HL-60 (cell line): Measurements from ENCODE around the gene RIN3.

Source experiments
- DNase-seq, 2 experiments: peaks; one replicate each; pipeline ENCODE4 v3.0.0-alpha.2; 2010 to 2020; ENCODE audit warnings: low read depth in 1 of 2, low spot score in 1 of 2
- H3K27ac ChIP-seq: fragments of 250-450 bp; sonication (Bioruptor Pico); replicated peaks from 2 replicates; pipeline ENCODE4 v1.5.1; 2020; ENCODE audit warnings: mild to moderate bottlenecking, moderate library complexity
- H3K27me3 ChIP-seq: fragments of 250-450 bp; sonication (Bioruptor Pico); 2 replicates; pipeline ENCODE4 v1.5.1; 2021; ENCODE audit warnings: mild to moderate bottlenecking, moderate library complexity; ENCODE audit not compliant: insufficient read depth, poor library complexity, severe bottlenecking
- H3K4me3 ChIP-seq: replicated peaks from 2 replicates; pipeline ENCODE4 v1.5.1; 2011; ENCODE audit warnings: mild to moderate bottlenecking, control low read depth, low read length; ENCODE audit not compliant: insufficient read depth
- GABPA ChIP-seq: IDR thresholded peaks from 2 replicates; pipeline ENCODE4 v1.6.1; 2012; ENCODE audit warnings: low read depth
- POLR2AphosphoS5 ChIP-seq: IDR thresholded peaks from 2 replicates; pipeline ENCODE4 v1.6.1; 2012; ENCODE audit warnings: low read depth
- SPI1 ChIP-seq: IDR thresholded peaks from 2 replicates; pipeline ENCODE4 v1.6.1; 2012; ENCODE audit warnings: low read depth, mild to moderate bottlenecking, borderline replicate concordance
- TF ChIP-seq, protein P1 (sequence below): IDR thresholded peaks from one replicate; pipeline ENCODE4 v1.5.1; 2011; ENCODE audit warnings: low read length, control low read depth, inconsistent platforms; ENCODE audit not compliant: insufficient read depth
- TF ChIP-seq, protein P2 (sequence below): IDR thresholded peaks from 2 replicates; pipeline ENCODE4 v1.6.1; 2012; ENCODE audit warnings: low read depth; ENCODE audit not compliant: insufficient replicate concordance

RIN3 gene

DNA sequence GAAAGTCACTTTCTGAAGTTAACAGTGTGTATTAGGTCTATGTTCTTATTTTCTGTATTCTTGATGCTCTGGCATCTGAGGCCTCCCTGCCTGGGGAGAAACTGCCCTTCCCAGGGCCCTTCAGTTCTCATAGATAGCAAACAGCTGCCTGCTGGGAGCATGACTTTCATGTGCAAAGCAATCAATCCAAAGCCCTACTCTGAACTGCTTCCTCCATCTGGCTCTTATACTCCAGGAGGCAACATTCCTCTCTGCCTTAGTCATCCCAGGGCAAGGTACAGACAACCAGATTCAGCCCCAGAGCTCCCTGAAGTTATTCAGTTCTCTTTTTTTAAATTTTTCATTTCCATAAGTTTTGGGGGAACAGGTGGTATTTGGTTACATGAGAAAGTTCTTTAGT is 41.7 kb upstream of the RIN3 start:
- DNase-seq = no peak
- Histone ChIP-seq H3K27me3 (no peaks in the 10 kb centered on the region), H3K4me3 (no peak overlapping the region), H3K27ac (no peak overlapping the region)
- TF ChIP-seq, protein P1, sequence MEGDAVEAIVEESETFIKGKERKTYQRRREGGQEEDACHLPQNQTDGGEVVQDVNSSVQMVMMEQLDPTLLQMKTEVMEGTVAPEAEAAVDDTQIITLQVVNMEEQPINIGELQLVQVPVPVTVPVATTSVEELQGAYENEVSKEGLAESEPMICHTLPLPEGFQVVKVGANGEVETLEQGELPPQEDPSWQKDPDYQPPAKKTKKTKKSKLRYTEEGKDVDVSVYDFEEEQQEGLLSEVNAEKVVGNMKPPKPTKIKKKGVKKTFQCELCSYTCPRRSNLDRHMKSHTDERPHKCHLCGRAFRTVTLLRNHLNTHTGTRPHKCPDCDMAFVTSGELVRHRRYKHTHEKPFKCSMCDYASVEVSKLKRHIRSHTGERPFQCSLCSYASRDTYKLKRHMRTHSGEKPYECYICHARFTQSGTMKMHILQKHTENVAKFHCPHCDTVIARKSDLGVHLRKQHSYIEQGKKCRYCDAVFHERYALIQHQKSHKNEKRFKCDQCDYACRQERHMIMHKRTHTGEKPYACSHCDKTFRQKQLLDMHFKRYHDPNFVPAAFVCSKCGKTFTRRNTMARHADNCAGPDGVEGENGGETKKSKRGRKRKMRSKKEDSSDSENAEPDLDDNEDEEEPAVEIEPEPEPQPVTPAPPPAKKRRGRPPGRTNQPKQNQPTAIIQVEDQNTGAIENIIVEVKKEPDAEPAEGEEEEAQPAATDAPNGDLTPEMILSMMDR = no peak
- TF ChIP-seq, protein P2, sequence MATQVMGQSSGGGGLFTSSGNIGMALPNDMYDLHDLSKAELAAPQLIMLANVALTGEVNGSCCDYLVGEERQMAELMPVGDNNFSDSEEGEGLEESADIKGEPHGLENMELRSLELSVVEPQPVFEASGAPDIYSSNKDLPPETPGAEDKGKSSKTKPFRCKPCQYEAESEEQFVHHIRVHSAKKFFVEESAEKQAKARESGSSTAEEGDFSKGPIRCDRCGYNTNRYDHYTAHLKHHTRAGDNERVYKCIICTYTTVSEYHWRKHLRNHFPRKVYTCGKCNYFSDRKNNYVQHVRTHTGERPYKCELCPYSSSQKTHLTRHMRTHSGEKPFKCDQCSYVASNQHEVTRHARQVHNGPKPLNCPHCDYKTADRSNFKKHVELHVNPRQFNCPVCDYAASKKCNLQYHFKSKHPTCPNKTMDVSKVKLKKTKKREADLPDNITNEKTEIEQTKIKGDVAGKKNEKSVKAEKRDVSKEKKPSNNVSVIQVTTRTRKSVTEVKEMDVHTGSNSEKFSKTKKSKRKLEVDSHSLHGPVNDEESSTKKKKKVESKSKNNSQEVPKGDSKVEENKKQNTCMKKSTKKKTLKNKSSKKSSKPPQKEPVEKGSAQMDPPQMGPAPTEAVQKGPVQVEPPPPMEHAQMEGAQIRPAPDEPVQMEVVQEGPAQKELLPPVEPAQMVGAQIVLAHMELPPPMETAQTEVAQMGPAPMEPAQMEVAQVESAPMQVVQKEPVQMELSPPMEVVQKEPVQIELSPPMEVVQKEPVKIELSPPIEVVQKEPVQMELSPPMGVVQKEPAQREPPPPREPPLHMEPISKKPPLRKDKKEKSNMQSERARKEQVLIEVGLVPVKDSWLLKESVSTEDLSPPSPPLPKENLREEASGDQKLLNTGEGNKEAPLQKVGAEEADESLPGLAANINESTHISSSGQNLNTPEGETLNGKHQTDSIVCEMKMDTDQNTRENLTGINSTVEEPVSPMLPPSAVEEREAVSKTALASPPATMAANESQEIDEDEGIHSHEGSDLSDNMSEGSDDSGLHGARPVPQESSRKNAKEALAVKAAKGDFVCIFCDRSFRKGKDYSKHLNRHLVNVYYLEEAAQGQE = no peak
- TF ChIP-seq POLR2AphosphoS5 (no peak), SPI1 (no peak), GABPA (no peak)

DNA sequence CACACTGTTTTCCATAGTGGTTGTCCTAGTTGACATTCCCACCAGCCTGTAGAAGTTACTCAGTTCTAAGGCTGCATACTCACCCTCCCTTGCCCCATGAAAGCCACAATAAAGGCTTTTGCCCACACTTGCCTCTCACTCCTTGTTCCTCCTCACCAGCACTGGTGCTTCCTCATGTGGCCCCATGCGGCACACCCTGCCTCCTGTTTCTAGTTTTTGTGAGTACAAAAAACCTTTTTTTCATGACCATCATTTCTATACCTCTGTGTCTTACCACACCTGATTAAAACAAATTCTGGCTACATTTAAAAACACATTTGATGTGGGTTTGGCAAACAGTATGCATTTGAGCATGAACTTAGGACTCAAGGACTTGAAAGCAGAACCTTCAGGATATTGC is 40.7 kb upstream of the RIN3 start:
- TF ChIP-seq SPI1 (no peak; the same call in 1 of the 2 replicates), POLR2AphosphoS5 (peak; percentile 28; the same call in 1 of the 2 replicates)
- peak in 1 of 2 experiments; percentile 84 for DNase-seq
- Histone ChIP-seq H3K27ac (peak overlapping the region; percentile 66), H3K27me3 (no peaks in the 10 kb centered on the region), H3K4me3 (no peak overlapping the region)

DNA sequence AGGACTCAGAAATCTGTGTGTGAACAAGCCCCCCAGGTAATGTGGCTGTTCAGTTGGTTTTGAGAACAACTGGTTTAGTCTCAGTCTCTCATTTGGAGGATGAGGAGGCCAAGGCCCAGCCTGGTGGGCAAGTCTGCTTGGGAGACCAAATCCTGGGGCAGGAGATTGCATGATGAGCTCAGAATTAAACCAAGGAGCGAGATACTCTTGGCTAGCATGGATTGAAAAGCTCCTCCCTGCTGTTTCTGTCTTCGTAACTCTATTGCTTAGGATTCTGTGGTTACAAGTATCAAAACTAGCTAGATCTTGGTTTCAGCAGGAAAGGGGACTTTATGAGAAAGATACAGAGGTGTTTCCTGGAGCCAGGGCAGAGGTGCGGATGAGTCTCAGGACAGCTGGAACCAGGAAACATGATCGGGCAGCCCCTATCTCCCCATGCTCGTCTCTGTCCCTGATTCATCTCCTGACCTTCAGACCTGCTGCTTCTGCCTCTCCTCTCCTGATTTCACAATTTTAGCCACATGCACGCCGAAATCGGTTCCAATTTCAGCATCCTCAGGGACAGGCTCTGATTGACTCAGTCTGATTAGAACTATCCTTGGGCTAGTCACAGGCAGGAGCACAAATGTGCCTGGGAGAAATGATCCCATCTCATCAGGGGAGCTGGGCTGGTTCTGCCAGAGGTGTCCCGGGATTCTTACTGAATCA is 40.2 kb upstream of the RIN3 start:
- H3K27ac ChIP-seq = peak overlapping the region; percentile 66
- H3K27me3 ChIP-seq = no peaks in the 10 kb centered on the region
- H3K4me3 ChIP-seq = no peak overlapping the region
- TF ChIP-seq SPI1 = no peak
- TF ChIP-seq POLR2AphosphoS5 = 0 out of 2 replicates have a peak, but pooled peaks have one; percentile 0
- TF ChIP-seq, protein P2 = no peak
- TF ChIP-seq, protein P1 = no peak
- no peak for TF ChIP-seq GABPA
- peak; percentile 53 to 78 for DNase-seq

DNA sequence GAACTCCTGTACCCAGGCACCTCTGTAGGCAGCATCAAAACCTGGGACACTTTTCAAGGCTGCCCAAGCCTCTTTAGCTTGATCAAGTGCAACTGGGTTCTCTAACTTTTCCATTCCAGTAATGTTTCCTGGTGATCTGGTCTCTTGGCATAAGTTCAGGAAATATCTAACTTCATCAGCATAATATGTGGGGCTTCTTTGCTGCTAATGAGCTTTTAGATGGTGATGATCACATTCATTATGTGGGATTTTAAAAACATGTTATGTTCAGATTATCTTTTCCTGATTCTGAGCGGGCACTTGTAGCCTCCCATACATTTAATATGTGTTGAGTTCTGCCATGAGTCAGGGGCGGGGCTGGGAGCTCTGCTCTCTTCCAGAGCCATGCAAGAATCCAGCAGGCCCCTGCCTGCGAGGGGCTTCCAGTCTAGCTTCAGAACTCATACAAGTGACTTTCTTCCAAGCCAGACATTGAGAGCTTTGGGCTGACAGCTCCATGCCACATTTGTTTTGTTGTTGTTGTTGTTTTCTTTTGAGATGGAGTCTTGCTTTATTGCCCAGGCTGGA is 39.5 kb upstream of the RIN3 start:
- Histone ChIP-seq H3K27me3 (no peaks in the 10 kb centered on the region), H3K4me3 (no peak overlapping the region), H3K27ac (peak overlapping the region; percentile 66)
- no peak for DNase-seq
- TF ChIP-seq SPI1 = no peak
- TF ChIP-seq, protein P2 = no peak
- no peak for TF ChIP-seq POLR2AphosphoS5
- TF ChIP-seq, protein P1 = no peak
- TF ChIP-seq GABPA = no peak
